ENCODE measurements around the gene NFE2L3. TPM values are rescaled to one million over a fixed set of nuclear protein-coding genes. Genes with fewer than 3 reads are reported as not detected.
"Not testable (repeated sequence)": the region's sequence is repeated elsewhere in the genome, so short reads cannot be mapped to it uniquely, and the experiment has no call there.

Gene NFE2L3
- total RNA-seq, 1 experiment from 2014 or later, result 51.3 TPM

DNA sequence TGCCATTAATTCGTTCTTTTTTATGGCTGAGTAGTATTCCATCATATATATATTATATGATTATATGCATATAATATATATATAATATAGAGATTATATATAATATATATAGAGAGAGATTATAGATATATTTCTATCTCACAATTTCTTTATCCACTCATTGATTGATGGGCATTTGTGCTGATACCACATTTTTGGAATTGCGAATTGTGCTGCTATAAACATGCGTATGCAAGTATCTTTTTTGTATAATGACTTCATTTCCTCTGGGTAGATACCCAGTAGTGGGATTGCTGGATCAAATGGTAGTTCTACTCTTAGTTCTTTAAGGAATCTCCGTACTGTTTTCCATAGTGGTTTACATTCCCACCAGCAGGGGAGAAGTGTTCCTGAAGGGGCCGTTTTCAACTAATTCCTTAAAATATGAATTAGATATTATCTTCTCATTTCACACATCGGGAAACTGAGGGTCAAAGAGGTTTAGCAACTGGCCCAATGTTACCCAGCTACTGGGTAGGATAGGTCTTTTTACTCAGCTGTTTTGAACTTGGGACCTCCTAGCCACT, 16.5 kb downstream of the NFE2L3 start:
- DNase-seq (ENCODE audit: low read depth), result no peak

DNA sequence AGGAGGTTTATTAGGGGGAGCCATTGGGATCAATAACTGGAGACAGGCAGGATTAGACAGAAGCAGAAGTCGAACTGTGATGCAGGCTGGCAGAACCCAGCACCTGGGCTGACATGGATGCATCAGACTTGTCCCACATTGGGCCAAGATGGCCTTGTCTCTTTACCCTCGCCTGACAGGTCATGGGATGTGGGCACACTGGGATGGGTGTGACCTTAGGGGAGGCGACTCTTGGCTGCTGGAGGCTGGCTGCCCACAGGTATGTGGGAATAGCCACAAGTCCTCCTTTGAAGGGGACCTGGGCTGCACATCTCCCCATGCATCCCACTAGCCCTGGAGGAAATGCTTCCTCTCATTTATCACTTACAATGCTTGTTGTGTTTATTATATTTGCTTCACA, 17.3 kb downstream of the NFE2L3 start:
- no peak for DNase-seq (ENCODE audit: low read depth)

- DNase-seq (ENCODE audit: low read depth), result no peak
Observed at GRCh38 chr7:26170663-26171062, 18.7 kb downstream of the NFE2L3 start.

GRCh38 chr7:26171601-26172000, 19.6 kb downstream of the NFE2L3 start:
- no peak for DNase-seq (ENCODE audit: low read depth)

DNA sequence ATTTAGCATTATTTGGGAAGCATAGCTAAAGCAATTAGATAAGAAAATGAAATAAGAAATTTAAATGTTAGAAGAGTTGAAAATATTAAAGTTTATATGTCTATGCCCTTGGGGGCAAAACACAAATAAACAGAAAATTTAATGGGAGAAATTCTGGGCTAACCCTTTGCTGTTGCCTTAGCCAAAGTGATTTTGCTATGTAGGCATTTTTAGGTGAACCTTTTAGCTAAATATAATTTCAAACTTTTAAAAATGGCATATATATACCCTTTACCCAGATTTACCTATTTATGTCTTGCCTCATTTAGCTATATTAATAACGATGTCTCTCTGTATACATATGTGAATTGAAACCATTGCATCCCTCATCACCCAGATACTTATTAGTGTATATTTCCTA, 20.1 kb downstream of the NFE2L3 start:
- DNase-seq (ENCODE audit: low read depth), result no peak

- not testable (repeated sequence) for DNase-seq (ENCODE audit: low read depth)
Observed at GRCh38 chr7:26175903-26176302, 23.9 kb downstream of the NFE2L3 start.

- DNase-seq (ENCODE audit: low read depth), result not testable (repeated sequence)
Observed at GRCh38 chr7:26176696-26177095, 24.7 kb downstream of the NFE2L3 start.

DNA sequence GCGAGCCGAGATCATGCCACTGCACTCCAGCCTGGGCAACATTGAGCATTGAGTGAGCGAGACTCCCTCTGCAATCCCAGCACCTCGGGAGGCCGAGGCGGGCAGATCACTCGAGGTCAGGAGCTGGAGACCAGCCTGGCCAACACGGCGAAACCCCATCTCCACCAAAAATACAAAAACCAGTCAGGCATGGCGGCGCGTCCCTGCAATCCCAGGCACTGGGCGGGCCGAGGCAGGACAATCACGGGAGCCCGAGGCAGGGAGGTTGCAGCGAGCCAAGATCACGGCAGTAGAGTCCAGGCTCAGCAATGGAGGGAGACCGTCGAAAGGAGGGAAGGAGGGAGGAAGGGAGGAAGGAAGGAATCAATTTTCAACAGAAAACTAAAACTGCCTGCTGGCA, 25.3 kb downstream of the NFE2L3 start:
- DNase-seq (ENCODE audit: low read depth), result not testable (repeated sequence)

DNA sequence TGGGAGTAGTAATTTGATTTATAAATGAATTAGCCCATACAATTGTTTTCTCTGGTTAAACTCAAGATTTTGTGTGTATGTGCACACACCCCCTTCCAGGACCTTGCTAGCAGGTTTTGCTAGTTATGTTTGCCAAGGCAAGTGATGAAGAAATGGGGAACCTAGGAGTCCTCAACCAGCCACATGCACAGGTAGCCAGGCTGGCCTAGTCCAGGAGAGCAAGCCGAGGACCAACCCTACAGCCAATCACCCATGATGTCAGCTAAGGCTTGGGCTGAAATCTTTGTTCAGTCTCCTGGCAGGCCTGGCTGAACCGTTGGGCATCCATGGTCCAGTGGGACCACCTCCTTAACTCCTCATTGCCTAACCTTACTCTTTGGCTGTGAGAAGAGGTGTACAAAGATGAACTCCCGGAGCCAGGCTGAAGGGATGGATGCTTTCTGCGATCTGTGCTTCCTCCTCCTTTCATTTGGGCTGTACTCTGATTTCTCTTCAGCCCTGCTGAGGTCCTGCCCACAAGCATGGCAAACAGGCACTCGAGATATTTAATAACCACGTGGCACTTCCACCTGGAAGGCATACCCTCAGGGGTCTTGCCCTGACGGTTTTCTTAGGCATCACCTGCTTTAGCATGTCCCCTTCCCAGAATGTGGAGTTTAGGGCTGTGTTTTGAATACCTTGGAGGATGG, 26.4 kb downstream of the NFE2L3 start:
- no peak for DNase-seq (ENCODE audit: low read depth)

GRCh38 chr7:26179422-26179821, 27.4 kb downstream of the NFE2L3 start:
- no peak for DNase-seq (ENCODE audit: low read depth)

DNA sequence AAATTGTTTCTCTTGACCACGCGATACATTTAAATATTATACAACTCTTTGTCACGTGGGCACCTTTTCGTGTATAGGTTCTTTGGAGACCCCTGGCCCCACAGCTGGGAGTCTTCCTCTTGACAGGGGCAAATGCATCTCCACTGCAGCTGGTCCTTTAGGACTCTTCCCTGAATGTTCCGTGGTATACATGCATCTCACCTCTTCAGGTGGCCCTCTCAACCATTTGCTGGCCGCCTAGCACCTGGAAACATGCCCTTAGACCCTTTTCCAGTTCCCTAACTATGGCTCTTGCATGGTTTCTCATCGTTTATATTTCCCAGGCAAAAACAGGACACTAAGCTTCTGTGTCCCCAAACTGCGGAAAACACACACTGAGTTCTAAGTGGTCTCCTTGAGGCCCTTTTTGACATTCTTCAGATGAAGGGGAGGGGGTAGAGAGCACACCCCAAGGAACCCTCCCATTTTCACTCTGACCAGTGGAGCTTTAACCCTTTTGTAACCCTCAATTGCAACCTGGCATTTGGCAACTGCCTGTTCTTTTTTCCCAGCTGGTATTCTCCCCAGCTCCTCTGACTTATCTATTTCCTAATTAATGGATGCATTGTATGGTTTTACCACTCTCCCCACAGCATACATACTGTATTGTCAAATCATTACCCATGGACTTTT, 28.0 kb downstream of the NFE2L3 start:
- no peak for DNase-seq (ENCODE audit: low read depth)

DNA sequence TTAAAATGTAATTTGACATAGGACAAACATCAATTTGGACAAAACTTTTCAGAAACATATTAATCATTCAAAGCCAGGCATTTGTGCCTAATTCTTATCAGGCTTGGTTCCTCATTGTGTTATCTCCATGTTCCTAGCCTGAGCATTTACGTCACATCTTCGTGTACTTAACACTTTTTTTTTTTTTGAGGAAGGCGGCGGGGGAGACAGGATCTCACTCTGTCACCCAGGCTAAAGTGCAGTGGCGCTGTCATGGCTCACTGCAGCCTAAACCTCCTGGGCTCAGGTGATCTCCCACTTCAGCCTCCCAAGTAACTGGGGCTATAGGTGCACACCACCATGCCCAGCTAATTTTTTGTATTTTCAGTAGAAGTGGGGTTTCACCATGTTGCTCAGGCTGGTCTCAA, 28.8 kb downstream of the NFE2L3 start:
- DNase-seq (ENCODE audit: low read depth), result no peak

- no peak for DNase-seq (ENCODE audit: low read depth)
Observed at GRCh38 chr7:26181474-26182227, 29.7 kb downstream of the NFE2L3 start.

DNA sequence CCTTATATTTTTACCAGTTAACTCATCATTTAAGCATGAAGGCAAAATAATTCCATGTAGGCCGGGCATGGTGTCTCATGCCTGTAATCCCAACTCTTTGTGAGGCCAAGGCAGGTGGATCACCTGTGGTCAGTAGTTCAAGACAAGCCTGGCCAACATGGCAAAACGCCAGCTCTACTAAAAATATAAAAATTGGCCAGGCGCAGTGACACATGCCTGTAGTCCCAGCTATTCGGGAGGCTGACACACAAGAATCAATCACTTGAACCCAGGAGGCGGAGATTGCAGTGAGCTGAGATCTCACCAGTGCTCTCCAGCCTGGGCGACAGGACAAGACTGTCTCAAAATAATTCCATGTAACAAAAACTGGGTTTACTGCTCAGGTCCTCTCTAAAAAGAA, 30.3 kb downstream of the NFE2L3 start:
- DNase-seq (ENCODE audit: low read depth), result no peak

- no peak for DNase-seq (ENCODE audit: low read depth)
Observed at GRCh38 chr7:26182706-26183105, 30.7 kb downstream of the NFE2L3 start.

DNA sequence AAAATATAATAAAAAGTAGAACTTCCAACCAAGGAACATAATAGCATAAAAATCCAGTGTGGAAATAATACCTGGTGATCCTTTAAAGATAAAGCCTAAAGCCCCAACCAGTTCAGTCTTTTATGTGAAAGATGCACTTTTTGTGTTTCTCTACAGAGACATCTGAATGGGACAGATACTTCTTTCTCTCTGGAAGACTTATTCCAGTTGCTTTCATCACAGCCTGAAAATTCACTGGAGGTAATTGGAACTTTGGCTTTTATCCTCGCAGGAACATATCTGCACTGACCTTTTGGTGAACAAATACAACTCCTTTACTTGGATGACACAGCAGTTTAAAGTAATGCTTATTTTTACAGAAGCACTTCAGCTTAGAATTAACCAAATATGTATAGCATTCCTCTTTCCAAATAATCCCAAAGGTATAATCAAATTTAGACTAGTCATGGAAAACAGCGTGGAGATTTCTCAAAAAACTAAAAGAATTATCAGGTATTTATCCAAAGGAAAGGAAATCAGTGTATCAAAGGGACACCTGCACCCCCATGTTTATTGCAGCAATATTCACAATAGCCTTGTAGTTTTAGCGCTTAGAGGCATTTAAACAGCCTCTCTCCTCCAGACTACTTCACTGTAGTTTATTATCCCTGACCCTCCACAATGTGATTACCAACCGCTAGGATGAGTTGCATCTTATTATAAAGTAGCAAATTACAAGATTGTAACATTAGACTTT, 31.7 kb downstream of the NFE2L3 start:
- no peak for DNase-seq (ENCODE audit: low read depth)

DNA sequence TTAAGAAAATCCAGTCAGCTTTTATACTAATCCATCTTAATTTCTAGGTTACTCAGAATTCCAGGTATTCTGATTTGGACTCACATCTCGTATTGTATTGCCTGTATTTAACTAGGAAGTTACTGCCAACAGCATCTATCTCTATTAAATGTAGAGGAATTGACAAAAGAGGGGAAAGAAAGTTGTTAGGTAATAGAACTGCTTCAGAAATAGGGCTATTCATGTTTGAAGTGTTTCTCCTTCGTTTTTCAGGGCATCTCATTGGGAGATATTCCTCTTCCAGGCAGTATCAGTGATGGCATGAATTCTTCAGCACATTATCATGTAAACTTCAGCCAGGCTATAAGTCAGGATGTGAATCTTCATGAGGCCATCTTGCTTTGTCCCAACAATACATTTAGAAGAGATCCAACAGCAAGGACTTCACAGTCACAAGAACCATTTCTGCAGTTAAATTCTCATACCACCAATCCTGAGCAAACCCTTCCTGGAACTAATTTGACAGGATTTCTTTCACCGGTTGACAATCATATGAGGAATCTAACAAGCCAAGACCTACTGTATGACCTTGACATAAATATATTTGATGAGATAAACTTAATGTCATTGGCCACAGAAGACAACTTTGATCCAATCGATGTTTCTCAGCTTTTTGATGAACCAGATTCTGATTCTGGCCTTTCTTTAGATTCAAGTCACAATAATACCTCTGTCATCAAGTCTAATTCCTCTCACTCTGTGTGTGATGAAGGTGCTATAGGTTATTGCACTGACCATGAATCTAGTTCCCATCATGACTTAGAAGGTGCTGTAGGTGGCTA, 32.5 kb downstream of the NFE2L3 start:
- DNase-seq (ENCODE audit: low read depth), result not testable (repeated sequence)

- no peak for DNase-seq (ENCODE audit: low read depth)
Observed at GRCh38 chr7:26185131-26185843, 33.3 kb downstream of the NFE2L3 start.

DNA sequence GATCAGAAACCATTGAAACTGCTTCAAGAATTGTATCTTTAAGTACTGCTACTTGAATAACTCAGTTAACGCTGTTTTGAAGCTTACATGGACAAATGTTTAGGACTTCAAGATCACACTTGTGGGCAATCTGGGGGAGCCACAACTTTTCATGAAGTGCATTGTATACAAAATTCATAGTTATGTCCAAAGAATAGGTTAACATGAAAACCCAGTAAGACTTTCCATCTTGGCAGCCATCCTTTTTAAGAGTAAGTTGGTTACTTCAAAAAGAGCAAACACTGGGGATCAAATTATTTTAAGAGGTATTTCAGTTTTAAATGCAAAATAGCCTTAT, 33.8 kb downstream of the NFE2L3 start:
- DNase-seq (ENCODE audit: low read depth), result no peak

Measured in M059J (cell line).